Measurements from ENCODE around the gene IL31. TPM values are rescaled to one million over a fixed set of nuclear protein-coding genes. Genes with fewer than 3 reads are reported as not detected.

IL31 gene
- total and polyA plus RNA-seq, 2 of the 4 experiments (the other 2 are of a cell fraction) = not detected

- Histone ChIP-seq H3K4ac (ENCODE audit: low read depth, low read length) (no peak overlapping the region), H3K56ac (ENCODE audit: extremely low read depth, insufficient read depth, low read length) (no peak overlapping the region), H3K27me3 (ENCODE audit: control insufficient read depth, insufficient read depth, low read length) (no peaks in the 10 kb centered on the region), H2AFZ (replicated peaks; ENCODE audit: low read length, poor library complexity) (no peak overlapping the region), H3K27ac (ENCODE audit: insufficient read depth, low read length) (no peak overlapping the region), H3K18ac (ENCODE audit: low read depth, low read length) (no peak overlapping the region), H3K9me3 (ENCODE audit: control insufficient read depth, insufficient read depth, low read length) (no peaks in the 10 kb centered on the region), H4K91ac (ENCODE audit: insufficient read depth, low read depth, low read length) (no peak overlapping the region), H3K4me2 (ENCODE audit: low read depth, low read length) (no peak overlapping the region), H2BK120ac (ENCODE audit: low read depth, low read length) (no peak overlapping the region), H3K23ac (ENCODE audit: low read depth, low read length) (no peak overlapping the region), H4K8ac (ENCODE audit: low read depth in 2 of 2, low read length in 2 of 2) (no peak overlapping the region), H2AK5ac (ENCODE audit: low read depth, low read length) (no peak overlapping the region), H2BK5ac (ENCODE audit: low read depth, low read length, poor library complexity, severe bottlenecking) (no peak overlapping the region), H3K4me3 (ENCODE audit: insufficient read depth, low read depth, low read length) (no peak overlapping the region), H4K5ac (ENCODE audit: low read depth, low read length) (no peak overlapping the region), H3K4me1 (ENCODE audit: control insufficient read depth, insufficient read depth, low read length) (peaks cover 7% of the 10 kb centered on the region; the same call in 1 of the 2 replicates), H2BK15ac (ENCODE audit: low read depth, low read length) (no peak overlapping the region), H3K14ac (replicated peaks; ENCODE audit: low read depth, low read length) (no peak overlapping the region), H4K20me1 (ENCODE audit: insufficient read depth, low read length) (peaks cover 36% of the 10 kb centered on the region), H2AK9ac (replicated peaks; ENCODE audit: low read depth, low read length, poor library complexity) (no peak overlapping the region), H3K36me3 (ENCODE audit: control insufficient read depth, insufficient read depth, low read length) (peaks cover 13% of the 10 kb centered on the region), H3K9ac (ENCODE audit: low read depth, low read length) (no peak overlapping the region), H3K79me1 (ENCODE audit: low read depth in 1 of 2, low read length in 2 of 2) (peaks cover 16 to 49% of the 10 kb centered on the region in 2 experiments), H2BK20ac (ENCODE audit: low read depth, low read length) (no peak overlapping the region), H3K9me1 (ENCODE audit: insufficient read depth, low read length) (peaks cover 6% of the 10 kb centered on the region)
- no peak for DNase-seq
- CTCF ChIA-PET = interaction anchor here (1.1 to 1.8 kb wide), 4 partner anchors 44 to 73 kb away, joined by 4 to 8 read pairs (median 7); no protein-coding TSS in a partner anchor
- no peak for TF ChIP-seq CEBPB (IDR thresholded peaks at IDR 0.05; ENCODE audit: low read depth, low read length)
- no peak for TF ChIP-seq MAZ (IDR thresholded peaks at IDR 0.05; ENCODE audit: borderline replicate concordance, low read depth, low read length)
- no peak for TF ChIP-seq RAD21 (IDR thresholded peaks at IDR 0.05; ENCODE audit: low read length)
- TF ChIP-seq SMC3 (IDR thresholded peaks at IDR 0.05; ENCODE audit: low read depth, low read length) = no peak
- TF ChIP-seq CHD1 (IDR thresholded peaks at IDR 0.05; ENCODE audit: low read depth, low read length) = no peak
- no peak for TF ChIP-seq NFE2L2 (IDR thresholded peaks at IDR 0.05; ENCODE audit: low read depth, low read length)
- TF ChIP-seq MXI1 (IDR thresholded peaks at IDR 0.05; ENCODE audit: borderline replicate concordance, low read depth, low read length) = no peak
- TF ChIP-seq MAFK (IDR thresholded peaks at IDR 0.05; ENCODE audit: low read depth, low read length) = no peak
- TF ChIP-seq POLR2A (IDR thresholded peaks at IDR 0.05; ENCODE audit: low read depth, low read length) = no peak
- no peak for TF ChIP-seq RFX5 (IDR thresholded peaks at IDR 0.05; ENCODE audit: low read depth, low read length)
- TF ChIP-seq USF2 (IDR thresholded peaks at IDR 0.05; ENCODE audit: low read depth, low read length) = no peak
- no peak for TF ChIP-seq CTCF (conservative IDR thresholded peaks at IDR 0.05; ENCODE audit: low read depth, low read length)
- no peak for TF ChIP-seq RCOR1 (IDR thresholded peaks at IDR 0.05; ENCODE audit: insufficient replicate concordance, low read length)
- no peak for TF ChIP-seq FOS (IDR thresholded peaks at IDR 0.05; ENCODE audit: low read depth, low read length)
- no peak for TF ChIP-seq ELK1 (IDR thresholded peaks at IDR 0.05; ENCODE audit: borderline replicate concordance, low read depth, low read length)
- TF ChIP-seq BHLHE40 (IDR thresholded peaks at IDR 0.05; ENCODE audit: low read depth, low read length) = no peak
- no peak for ATAC-seq (ENCODE audit: low read depth)
- POLR2A ChIA-PET (ENCODE audit: unreplicated experiment) = no interaction called here
- BruUV-seq (replicated peaks) = no TSS peak
- in situ Hi-C loops (cut with MboI; ENCODE audit: low sequenced_read_pairs) (no loop called here), dilution Hi-C loops (cut with HindIII; ENCODE audit: low sequenced_read_pairs, unreplicated experiment) (no loop called here), intact Hi-C loops (cut with micrococcal nuclease) (no loop called here)
- WGBS, 2 experiments (ENCODE audit: extremely low coverage in 2 of 2, insufficient read length in 1 of 2) = no CpG with 5 or more reads among the region's 14 CpGs
Measured at GRCh38 chr12:122124370-122124769, 49.7 kb downstream of the IL31 start.

All from IMR-90 (cell line).